HG03520 (cell line): ENCODE data around the gene EXTL1.
"Not testable (repeated sequence)": the region's sequence is repeated elsewhere in the genome, so short reads cannot be mapped to it uniquely, and the experiment has no call there.

ENCODE experiments used
- ATAC-seq: cut with Tn5 transposase; IDR thresholded peaks from one replicate; pipeline ENCODE4 v1.9.1; 2021; ENCODE audit warnings: mild to moderate bottlenecking, moderate library complexity; ENCODE audit not compliant: unreplicated experiment

The EXTL1 gene, protein sequence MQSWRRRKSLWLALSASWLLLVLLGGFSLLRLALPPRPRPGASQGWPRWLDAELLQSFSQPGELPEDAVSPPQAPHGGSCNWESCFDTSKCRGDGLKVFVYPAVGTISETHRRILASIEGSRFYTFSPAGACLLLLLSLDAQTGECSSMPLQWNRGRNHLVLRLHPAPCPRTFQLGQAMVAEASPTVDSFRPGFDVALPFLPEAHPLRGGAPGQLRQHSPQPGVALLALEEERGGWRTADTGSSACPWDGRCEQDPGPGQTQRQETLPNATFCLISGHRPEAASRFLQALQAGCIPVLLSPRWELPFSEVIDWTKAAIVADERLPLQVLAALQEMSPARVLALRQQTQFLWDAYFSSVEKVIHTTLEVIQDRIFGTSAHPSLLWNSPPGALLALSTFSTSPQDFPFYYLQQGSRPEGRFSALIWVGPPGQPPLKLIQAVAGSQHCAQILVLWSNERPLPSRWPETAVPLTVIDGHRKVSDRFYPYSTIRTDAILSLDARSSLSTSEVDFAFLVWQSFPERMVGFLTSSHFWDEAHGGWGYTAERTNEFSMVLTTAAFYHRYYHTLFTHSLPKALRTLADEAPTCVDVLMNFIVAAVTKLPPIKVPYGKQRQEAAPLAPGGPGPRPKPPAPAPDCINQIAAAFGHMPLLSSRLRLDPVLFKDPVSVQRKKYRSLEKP

DNA sequence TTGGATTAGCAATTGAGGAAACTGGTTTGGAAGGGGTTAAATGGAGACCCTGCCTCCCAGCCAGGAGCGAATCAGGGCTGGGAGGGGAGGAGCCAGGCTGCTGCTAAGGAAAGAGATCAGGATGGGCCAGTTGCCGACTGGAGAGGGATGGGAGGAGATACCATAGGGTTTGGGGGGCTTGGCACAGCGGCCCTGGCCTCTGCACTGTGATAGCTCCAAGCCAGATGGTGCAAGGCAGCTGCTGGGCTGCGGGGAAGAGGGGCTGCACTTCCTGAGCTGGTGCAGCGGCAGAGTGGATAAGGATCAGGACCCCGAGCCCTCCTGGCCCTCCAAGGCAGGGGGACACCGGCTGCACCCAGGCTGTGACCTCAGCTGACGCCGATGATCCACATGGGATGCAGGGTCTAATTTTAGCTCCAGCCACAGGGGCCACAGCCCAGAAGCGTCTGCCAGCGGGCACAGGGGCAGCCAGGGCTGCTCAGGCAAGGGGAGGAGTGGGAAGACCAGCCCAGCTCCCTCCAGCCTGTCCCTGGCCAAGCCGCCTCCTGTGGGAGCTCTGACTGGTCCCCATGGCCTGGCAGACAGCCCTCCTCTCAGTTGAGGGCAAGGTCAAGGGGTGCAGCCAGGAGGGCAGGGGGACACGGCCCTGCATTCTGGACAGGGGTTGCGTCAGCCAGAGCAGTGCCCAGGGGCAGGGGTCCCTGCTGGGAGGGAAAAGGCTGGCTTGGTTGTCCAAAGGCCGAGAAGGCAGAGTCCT is at the start of gene EXTL1:
EXTL1 (plus strand) TSS at position 129 of the 757 bp plus-strand sequence. CDS start 872 bp downstream, outside the sequence.
- ATAC-seq: no peak

DNA sequence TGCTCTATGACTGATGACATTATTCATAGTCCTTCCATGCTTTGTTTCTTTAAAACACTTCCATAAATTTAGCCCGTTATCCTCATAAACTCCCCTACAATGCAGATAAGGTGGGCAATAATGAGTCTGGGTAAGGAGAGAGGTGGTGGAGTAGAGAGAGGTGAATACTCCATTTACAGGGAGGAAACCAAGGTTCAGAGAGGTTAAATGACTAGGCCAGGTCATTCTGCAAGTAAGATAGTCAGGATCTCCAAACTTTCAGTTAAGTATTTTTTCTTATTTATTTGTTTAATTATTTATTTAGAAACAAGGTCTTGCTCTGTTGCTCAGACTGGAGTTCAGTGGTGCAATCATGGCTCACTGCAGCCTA is 49.8 kb upstream of the EXTL1 start:
- no peak for ATAC-seq

DNA sequence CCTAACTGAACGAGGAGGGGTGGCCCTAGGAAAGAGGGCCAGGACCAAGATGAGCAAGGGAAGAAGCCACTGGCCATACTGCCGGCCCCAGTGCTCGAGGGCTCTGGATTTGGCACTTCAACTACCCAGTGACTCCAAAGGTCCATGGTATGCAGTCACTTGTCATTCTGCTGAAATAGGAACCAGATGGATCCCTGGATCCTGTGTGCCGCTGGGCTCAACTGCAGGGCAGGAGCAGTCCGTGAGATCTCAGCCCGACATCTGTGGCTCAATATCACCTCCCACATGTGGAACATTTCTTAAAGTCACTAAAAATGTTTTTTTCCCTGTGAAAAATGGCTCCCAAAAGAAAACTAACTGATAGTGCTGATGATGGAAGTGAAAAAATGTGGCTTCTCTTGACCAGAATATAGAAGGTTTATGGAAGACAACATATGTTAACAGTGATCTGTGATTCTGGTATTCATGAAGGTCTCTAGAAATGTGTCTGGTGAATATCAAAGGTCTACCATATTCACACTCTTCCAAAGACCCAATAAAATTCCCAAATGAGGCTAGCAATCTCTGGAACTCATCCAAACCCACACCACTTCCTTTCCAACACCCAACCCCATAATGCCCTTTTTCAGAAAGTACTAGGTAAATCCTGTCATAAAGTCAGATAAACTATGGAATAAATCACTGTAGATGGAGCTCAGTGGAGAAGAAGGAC is 47.8 kb upstream of the EXTL1 start:
- ATAC-seq: no peak

DNA sequence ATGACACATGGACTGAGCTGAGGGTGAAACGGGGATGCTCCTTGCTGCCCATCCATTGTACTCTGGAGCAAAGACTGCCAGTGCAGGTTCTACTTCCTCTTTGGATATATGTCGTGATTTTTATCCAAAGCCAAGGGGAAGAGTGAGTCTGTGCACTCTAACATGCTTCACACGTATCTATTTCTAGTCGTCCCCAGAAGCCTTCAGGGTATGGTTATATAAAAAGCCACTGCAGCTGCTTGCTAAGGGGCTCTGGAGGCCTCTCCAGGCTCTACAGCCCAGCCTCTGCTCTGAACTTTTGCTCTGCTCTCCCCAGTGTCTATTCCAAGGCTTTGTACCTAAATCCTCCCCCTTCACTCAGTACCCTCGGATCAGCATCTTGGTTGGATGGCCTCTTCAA is 43.8 kb upstream of the EXTL1 start:
- ATAC-seq: no peak

DNA sequence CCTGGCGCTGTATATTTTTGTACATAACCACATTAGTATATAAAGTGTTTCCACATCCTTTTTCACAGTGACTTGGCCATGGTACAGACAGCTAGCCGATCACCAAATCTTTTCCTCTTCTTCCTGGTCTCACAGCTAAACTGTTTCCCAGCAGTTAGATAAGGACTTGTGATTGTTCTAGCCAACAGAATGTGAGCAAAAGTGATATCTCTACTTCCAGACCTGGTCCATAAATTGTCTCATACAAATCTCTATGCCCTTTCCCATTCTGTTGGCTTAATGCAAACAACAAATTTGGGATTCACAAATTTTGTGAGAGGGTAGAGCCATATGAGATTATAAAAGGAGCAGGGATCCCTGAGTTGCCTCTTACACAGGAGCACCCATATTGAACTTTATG is 43.2 kb upstream of the EXTL1 start:
- no peak for ATAC-seq

DNA sequence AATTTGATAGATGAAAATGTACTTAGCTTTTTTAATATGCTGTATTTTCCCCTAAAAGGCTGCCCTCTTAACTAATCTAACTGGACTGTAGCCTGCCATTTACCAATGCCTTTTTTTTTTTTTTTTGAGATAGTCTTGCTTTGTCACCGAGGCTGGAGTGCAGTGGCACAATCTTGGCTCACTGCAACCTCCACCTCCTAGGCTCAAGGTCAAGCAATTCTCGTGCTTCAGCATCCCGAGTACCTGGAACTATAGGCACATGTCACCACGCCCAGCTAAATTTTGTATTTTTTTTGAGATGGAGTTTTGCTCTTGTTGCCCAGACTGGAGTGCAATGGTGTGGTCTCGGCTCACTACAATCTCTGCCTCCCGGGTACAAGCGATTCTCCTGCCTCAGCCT is 42.4 kb upstream of the EXTL1 start:
- no peak for ATAC-seq

DNA sequence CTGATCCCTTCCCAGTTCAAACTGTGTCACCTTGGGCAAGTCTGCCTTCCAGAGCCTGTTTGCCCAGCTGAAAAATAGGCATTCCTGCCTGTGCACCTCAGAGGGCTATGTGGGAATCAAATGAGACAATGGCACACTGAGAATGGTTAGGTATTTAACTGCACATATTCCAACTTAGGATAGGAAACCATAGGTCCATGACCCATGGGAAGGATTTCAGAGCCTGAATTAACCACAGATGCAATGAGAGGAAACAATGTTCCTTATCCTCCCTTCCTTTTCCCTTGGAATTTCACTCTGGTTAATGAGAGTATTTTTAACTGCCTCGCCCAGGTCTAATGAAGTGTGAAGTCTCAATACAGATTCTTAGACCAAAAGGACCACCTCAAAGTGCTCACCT is 36.4 kb upstream of the EXTL1 start:
- no peak for ATAC-seq

DNA sequence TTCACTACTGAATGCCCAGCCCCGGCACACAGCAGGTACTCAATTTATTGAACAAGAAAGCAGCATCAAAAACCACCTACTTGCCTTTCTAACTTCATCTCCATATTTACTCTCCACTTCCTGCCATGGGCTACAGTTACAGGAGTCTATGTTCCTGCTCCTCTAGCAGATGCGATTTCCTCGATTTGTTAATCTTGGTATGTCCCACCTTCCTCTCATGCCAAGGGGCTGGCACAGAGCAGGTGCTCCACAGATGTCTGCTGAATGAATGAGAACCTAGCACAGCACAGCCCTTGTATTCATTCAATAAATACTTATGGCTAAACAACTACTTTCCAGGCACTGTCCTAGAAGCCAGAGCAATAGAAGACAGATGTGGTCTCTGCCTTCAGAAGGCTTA is 35.9 kb upstream of the EXTL1 start:
- ATAC-seq: no peak

DNA sequence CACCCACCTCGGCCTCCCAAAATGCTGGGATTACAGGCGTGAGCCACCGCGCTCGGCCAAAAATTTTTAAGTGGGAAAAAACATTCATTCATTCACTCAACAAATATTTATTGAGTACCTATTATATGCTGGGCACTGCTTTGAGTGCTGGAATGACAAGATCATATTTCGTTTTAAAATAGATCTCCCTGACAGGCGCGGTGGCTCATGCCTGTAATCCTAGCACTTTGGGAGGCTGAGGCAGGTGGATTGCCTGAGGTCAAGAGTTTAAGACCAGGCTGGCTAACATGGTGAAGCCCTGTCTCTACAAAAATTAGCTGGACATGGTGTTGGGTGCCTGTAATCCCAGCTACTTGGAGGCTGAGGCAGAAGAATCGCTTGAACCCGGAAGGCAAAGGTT is 34.8 kb upstream of the EXTL1 start:
- not testable (repeated sequence) for ATAC-seq

DNA sequence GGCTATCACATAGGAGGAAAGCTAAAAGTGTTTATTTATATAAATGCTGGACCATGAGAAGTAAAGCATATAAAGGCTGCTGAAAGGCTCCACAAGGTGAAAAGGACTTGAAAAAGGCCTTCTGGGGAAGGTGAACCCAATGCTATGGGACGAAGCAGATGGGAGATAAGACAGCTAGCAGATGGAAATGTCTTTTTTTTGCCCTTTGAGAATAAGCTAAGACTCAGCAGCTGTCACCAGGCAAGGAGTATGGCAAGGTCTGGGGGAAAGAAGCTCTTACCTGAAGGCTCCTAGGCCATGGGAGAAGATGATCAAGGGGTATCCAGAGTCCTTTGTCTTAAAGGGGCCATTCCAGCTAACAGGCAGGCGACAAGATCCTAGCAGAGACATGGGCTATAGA is 33.6 kb upstream of the EXTL1 start:
- no peak for ATAC-seq

DNA sequence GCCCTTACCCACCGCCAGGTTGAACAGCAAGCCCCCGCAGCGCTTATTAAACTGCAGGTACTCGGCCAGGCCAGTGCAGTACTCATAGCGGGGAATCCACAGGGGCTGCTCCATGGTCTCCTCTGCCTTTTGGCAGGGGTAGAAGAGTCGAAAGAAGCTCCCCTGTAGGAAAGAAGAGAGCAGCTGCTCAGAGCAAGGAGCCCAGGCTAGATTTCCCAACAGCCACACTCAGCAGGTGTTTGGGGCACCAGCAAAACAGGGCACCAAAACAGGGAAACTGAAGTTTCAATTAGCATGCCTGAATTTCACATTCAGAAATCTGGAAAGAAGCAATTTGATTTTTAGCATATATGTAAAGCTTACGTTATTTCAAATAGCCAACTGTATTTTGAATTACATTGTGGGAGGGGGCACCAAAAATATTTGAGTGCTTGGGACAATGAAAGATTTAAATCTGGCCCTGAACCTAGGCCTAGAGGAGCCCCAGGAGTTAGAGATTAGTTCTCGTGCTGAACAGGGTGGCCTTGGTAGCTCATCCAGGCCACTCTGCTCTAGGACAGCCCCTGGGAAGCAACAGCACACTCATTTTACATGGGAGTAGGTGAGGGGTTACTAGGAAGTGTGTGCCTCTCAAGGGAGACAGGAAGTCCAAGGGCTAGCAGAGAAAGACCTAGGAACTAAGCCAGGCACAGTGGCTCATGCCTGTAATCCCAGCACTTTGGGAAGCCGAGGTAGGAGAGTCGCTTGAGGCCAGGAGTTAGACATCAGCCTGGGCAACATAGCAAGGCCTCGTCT is 31.9 kb upstream of the EXTL1 start:
- no peak for ATAC-seq

DNA sequence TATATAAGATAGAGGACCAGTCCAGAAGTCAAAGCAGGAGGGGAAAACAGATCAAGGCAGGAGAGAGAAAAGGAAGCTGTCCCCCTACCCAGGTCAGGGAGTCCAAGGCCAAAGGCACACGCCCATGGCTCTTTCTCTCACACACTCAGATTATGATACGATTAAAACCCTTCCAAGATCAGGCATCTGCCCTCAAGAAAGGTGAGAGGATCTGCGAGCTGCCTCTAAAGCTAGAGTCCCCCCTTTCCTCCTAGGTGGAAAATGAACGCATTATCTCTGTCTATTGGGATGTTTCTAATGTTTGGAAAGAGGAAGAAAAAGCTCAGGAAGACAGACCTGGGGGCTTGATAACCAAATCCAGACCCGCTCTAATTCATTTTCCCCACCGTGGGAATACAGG is 31.3 kb upstream of the EXTL1 start:
- ATAC-seq: no peak

DNA sequence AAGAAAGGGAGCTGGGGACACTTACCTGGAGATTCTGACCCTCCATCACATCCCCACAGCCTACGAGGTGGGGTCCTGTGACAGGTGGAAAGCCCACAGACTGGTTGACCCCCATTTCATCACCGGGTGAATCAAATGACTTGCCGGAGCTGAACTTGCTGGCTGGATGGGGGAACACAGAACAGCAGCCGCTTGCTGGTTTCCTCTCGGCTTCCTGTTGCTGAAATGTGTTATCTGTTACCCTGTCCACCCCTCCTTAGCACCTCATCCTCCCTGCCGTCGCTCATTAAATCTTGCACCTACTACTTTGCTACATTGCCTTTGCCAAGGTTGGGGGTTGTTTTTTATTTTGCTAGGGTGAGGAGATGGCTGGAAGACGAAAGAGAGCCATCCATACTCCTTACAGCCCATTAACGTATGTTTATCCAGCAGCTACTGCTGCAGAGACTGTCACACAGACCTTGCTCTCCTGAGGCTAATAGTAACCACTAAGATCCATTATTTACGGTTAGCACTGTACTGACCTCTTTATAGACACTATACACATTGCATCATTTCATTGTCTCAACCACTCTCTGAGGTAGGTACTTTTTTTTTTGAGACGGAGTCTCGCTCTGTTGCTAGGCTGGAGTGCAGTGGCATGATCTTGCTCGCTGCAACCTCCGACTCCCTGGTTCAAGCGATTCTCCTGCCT is 30.7 kb upstream of the EXTL1 start:
- no peak for ATAC-seq

DNA sequence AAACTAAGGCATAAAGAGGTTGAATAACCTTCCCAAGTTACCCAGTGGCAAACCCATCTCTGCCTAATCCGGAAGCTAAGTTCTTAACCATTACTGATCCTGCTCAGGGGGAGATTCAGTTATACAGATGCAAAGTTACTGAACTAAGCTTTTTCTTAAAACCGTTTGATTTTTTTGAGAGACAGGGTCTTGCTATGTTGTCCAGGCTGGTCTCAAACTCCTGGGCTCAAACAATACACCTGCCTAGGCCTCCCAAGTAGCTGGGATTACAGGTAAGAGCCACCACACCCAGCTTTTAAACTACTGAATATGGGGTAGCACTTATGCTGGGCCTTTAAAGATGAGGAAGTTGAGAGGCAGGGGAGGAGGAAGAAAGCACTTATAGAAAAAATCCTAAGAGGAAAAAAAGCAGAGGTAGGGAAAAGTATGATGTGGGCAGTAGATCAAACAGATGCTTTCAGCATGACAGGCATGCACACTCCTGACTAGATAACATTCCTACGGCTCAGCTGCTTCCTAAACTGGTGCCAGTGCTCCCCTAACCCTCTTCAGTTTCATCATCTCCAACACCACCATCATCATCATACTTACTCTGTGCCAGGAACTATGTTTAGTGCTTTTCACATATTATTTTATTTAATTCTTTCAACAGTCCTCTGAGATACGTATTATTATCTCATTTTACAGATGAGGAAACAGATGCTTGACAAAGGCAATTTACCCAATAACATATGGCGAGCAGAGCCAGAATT is 29.5 kb upstream of the EXTL1 start:
- no peak for ATAC-seq

DNA sequence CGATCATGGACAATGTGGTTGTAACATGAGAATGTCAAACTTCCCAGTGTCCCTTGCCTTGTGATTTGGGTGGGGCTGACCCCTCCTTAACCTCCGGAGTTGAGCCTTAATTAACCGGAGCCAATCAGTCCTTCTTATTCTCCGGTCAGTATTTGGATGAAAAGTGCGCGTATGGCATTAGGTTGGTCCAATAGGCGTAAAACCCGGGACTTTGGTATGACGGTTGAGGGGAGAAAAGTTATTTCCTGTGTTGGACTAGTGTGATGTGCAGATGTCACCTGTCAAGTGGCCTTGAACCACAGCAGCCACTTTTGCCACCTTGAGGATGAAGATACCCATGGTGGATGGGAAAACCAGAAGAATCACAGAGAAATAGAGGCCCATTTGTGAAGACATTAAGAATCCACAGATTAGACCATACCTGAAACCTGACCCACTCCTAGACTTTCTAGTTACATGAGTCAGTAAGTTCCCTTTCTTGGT is 28.8 kb upstream of the EXTL1 start:
- no peak for ATAC-seq

DNA sequence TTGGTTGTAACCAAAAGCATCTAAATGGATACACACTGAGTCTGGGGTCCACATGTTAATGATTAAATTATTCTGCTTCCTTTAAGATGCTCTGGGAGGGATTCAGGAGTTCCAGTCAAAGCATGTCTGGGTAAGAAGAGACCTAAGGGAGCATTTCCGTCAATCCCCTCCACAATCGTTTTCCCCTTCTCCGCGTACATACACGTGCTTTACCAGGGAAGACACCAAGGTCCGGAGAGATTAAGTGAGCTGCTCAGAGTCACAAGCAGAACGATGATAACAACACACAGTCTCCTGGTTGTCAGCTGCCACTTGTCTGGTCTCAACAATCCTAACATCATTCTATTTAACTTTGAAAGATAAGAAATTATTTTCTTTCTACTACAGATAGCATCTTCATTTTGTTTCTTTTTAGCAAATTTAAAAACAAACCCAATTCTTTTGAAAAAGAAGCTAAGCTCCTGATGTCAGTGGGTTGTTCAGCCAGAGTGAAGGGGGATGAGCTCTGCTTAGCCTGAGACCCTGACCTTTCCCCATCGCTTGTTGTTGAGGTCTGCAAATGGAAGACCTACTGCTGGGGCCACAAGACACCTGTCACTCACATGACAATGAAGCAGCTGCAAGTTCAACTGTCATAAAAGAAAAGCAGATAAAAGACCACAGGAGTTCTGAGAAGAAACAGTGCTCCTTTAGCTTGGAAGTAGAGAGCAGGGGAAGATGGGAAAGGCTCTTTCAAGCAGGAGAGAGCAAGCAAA is 28.2 kb upstream of the EXTL1 start:
- ATAC-seq: no peak

DNA sequence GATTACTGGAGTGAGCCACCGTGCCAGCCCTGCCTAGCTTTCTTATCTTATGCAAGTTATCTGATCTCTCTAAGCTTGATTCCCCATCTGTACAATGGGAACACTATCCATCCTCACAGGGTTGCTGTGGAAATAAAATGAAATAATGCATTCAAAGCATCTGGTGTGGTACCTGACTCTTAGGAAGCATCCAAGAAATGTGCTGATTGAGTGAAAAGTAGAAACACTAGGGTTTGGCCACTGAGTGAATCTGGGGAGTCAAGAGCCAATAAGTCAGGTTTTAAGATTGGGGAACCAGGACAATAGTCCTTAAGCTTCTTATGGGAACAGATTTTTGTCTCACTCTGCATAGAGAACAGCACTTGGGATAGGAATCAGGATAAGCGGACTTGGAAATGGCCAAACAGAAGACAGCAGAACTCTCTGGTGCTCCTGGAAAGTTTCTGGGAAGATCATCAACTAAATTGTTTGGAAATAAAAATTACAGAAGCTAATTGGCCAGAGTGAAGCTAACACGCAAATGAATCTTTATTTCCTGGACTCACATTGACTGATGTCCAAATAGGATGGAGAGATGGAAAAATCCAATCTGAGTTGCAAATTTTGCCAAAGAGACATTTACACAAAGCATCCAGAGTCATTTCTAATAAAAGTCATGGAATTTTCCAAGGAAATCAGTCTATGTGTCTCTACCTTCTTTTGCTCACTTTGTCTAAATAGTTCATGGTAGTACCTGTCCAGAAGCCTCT is 27.0 kb upstream of the EXTL1 start:
- ATAC-seq: no peak
